ENCODE data around the gene AOAH.

The AOAH gene

GRCh38 chr7:36473454-36474282 lies 250.6 kb downstream of the AOAH start:
- TF ChIP-seq RAD21 (IDR thresholded peaks at IDR 0.05; ENCODE audit: low read depth) (peak; percentile 87), EGR1 (IDR thresholded peaks at IDR 0.05) (no peak), USF1 (IDR thresholded peaks at IDR 0.05) (peak; percentile 32; the same call in 1 of the 2 replicates)

- TF ChIP-seq CREB1 (IDR thresholded peaks at IDR 0.05; ENCODE audit: low read depth) (no peak), TAF1 (IDR thresholded peaks at IDR 0.05; ENCODE audit: low read depth) (no peak), TCF12 (IDR thresholded peaks at IDR 0.05; ENCODE audit: low read depth) (no peak), TEAD4 (IDR thresholded peaks at IDR 0.05) (no peak), ZBTB7A (IDR thresholded peaks at IDR 0.05; ENCODE audit: low read depth) (no peak), FOXM1 (IDR thresholded peaks at IDR 0.05; ENCODE audit: borderline replicate concordance, low read depth) (no peak), NFIC (IDR thresholded peaks at IDR 0.05) (no peak), YY1 (IDR thresholded peaks at IDR 0.05; ENCODE audit: low read depth) (no peak)
Observed at GRCh38 chr7:36472141-36472729, 252.1 kb downstream of the AOAH start.

GRCh38 chr7:36469236-36469635 lies 255.1 kb downstream of the AOAH start:
- TF ChIP-seq REST (IDR thresholded peaks at IDR 0.05; ENCODE audit: low read depth) (no peak), NFIC (IDR thresholded peaks at IDR 0.05) (no peak), FOXM1 (IDR thresholded peaks at IDR 0.05; ENCODE audit: borderline replicate concordance, low read depth) (no peak)

- no peak for TF ChIP-seq RAD21 (IDR thresholded peaks at IDR 0.05; ENCODE audit: low read depth)
- no peak for TF ChIP-seq REST (IDR thresholded peaks at IDR 0.05; ENCODE audit: low read depth)
Observed at GRCh38 chr7:36468370-36469101, 255.8 kb downstream of the AOAH start.

GRCh38 chr7:36464271-36464670 lies 260.0 kb downstream of the AOAH start:
- TF ChIP-seq TAF1 (IDR thresholded peaks at IDR 0.05; ENCODE audit: low read depth) (no peak), EGR1 (IDR thresholded peaks at IDR 0.05) (no peak), CEBPB (IDR thresholded peaks at IDR 0.05) (no peak), RAD21 (IDR thresholded peaks at IDR 0.05; ENCODE audit: low read depth) (no peak), TCF12 (IDR thresholded peaks at IDR 0.05; ENCODE audit: low read depth) (no peak), ZBTB7A (IDR thresholded peaks at IDR 0.05; ENCODE audit: low read depth) (no peak), FOXM1 (IDR thresholded peaks at IDR 0.05; ENCODE audit: borderline replicate concordance, low read depth) (no peak), CREB1 (IDR thresholded peaks at IDR 0.05; ENCODE audit: low read depth) (no peak), REST (IDR thresholded peaks at IDR 0.05; ENCODE audit: low read depth) (no peak), NFIC (IDR thresholded peaks at IDR 0.05) (no peak)

Measured in Ishikawa (cell line).